ENCODE data around the gene PANX1.

DNA sequence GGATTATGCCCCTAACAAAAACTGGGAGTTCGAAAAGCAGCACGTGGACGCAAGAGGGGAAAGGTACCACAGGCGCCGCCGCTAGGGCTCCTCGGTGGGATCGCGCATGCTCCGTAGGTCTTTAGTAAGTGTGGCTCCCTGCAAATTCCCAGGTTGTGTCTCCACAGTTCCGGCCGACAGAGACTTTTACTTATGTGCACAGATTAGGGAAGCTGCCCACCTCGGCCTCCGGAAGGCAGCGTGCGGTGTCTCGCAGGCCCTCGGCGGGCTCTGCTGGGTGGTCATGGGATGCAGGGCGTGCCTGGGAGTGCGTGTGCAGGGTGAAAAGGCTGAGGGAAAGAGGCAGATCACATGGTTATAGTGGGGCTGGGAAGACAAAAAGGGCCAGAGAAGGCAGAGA lies 39.7 kb upstream of the PANX1 start:
- no peak for TF ChIP-seq CTCF (IDR thresholded peaks at IDR 0.05; ENCODE audit: insufficient read depth, low read length, poor library complexity, severe bottlenecking)
- TF ChIP-seq EZH2phosphoT487 (conservative IDR thresholded peaks at IDR 0.05; ENCODE audit: low read length), result no peak

Measured in SU-DHL-6 (cell line).